GM21447 (cell line): ENCODE data around the gene RPTOR.
A peak's percentile ranks its signal among the peaks of the same experiment; 100 is the strongest.

Source experiments
- ATAC-seq: cut with Tn5 transposase; IDR thresholded peaks from one replicate; pipeline ENCODE4 v1.9.1; 2021; ENCODE audit not compliant: unreplicated experiment

RPTOR gene

DNA sequence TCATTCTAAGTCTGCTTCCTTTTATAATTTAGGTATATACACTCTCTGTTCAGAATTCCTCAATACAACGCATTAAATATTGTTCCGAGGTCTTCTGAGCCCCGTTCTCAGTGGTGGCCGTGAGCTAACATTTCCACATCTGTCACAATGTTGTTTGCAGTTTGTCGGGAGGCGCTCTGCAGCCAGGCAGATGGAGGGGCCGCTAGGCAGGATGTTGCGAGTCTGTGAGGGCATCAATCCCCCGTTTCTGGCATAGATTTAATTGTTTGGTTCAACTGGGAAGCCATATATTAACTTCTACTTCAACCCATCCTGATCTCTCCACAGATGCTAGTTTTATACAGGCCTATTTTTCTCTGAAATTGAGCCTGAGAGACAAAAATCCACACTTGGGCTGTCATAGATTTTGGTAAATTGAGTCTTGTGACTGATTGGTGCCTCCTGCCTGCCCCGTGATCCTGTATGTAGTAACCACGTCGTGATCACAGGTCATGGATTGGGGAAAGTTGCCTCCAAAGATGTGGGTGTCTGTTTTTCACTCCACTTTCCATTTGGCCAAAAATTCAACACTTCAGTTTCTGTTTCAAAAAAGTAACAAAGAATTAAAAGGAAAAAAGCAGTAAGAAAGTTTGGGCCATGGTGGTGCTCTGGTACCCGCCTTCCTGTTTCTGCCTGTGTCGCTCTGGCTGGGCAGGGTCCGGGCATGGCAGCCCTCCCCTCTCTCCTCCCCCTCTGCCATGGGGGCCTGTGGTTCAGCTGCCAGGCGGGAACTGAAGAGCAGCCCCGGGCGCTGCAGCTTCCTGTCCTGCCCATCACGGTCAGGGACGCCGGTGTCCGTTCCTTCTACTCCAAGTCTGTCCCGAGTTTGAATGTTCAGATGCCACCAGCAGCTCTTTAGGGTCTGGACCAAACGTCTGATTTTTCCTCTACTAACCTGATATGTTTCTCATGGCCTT is 41.5 kb downstream of the RPTOR start:
- no peak for ATAC-seq

DNA sequence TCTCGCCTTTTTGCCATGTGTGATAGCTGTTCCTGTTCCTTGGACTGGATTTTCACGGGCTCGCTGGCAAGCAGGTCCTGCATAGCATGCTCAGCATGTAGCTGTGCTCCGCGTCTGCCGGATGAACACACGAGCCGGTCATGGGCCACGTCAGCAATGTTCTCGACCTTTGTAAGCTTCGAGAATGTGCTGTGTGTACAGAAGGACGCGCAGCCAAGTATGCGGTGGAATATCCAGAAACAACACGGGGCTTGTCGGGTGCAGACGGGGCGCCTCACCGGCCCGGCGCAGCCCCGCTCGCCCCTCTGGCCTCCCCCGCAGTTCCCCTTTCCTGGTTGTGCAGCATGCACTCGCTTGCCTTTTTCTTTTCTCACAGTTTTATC is 42.2 kb downstream of the RPTOR start:
- ATAC-seq = no peak

- no peak for ATAC-seq
Observed at GRCh38 chr17:80588702-80589383, 44.2 kb downstream of the RPTOR start.

DNA sequence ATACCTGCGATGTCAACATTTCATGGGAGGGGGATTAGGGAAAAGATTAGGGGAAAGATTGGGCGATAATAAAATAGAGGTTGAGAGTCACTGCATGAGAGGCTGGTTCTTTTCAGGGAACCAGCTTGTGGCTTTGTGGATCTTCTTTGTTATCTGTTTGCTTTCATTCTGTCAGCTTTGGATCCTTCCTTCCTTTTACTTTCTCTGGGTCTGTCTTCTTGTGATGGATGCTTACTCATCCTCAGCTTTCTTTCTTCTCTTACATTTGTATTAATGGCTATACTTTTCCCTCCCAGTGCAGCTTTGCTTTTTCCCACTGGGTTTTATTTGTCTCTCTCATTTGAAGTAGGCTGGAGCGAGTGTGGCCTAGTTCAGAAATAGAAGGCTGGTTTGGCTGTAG is 47.1 kb downstream of the RPTOR start:
- ATAC-seq = no peak

DNA sequence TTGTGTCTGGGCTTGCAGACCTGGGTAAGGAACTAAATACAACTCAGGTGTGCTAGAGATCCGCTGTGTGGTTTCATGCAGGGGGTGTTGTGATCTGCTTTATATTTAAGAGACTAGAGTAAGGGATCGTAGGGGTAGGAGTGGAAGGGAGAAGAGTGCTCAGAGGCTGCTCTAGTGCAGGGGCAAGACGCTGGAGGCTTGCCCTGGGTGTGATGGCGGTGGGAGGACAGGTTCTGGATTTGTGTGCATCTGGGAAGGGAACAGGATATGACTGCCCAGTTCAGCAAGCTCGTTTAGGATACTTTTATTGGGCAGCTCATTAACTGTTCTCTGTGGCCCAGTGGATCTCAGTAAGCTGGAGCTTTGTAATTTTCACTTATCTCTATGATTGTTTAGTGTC is 47.6 kb downstream of the RPTOR start:
- ATAC-seq = no peak

DNA sequence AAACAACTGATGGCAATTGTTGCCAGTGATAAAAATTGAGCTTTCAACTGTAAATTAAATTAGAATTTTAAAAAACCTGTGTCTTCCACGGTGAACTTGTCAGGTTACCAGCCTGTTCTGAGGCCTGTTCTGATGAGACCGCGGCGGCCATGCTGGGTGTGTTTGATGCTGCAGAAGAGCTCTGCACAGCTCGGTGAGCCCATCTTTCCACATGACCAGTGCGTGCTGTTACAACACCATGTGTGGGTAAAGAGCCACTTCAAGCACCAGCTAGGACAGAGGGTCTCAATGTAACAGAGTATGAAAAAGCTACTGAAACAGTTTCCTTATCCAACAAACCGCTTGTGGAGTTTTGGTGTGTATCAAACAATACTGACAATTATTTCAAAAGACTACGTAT is 48.5 kb downstream of the RPTOR start:
- no peak for ATAC-seq

- ATAC-seq = no peak
Observed at GRCh38 chr17:80594431-80595269, 50.0 kb downstream of the RPTOR start.

- ATAC-seq = no peak
Observed at GRCh38 chr17:80596760-80597608, 52.3 kb downstream of the RPTOR start.

DNA sequence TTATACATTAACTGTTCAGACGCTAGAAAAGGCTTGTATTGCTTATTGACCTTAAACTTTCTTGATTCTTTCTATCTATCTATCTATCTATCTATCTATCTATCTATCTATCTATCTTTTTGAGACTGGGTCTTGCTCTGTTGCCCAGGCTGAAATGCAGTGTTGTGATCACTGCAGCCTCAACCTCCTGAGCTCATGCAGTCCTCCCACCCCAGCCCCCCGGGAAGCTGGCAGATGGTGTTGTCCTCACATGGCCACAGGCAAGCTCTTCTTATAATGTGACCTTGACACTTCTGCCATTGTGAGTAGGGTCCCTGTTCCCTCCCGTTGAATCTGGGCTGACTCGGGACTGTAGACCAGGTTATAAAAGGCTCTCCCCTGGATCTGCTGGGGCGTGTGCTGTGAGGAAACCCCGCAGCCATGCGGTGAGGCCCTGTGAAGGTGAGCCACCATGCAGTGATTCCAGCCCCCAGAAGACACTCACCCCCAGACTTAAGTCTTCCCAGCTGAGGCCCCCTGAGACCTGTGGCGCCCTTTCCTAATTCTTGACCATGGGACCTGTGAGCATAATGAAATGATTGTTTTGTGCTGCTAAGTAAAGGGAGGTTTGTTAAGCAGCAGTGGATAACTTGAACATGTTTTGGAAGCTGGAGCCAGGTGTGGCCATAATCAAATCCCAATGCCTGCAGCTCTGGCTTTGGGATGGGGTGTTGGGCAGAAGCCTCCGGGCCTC is 54.3 kb downstream of the RPTOR start:
- no peak for ATAC-seq

GRCh38 chr17:80599546-80600305 is 55.1 kb downstream of the RPTOR start:
- no peak for ATAC-seq

DNA sequence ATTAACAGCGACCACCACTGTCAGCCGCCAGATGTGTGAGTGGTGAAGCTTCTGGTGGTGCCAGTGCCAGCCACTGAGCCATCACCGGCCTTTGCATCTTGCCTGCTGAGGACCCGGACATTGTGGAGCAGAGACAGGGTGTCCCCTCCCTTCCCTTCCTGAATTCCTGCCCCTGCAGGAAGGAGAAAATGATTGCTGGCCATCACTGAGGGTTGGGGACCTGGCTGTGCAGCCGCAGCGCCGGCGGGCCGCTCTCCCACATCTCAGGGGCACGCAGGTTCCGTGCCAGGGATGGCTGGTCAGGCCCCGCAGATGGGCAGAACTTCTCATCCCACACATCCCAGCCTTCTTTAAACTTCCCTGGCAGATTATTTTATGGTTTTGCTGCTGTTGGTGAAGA is 56.5 kb downstream of the RPTOR start:
- ATAC-seq = no peak

DNA sequence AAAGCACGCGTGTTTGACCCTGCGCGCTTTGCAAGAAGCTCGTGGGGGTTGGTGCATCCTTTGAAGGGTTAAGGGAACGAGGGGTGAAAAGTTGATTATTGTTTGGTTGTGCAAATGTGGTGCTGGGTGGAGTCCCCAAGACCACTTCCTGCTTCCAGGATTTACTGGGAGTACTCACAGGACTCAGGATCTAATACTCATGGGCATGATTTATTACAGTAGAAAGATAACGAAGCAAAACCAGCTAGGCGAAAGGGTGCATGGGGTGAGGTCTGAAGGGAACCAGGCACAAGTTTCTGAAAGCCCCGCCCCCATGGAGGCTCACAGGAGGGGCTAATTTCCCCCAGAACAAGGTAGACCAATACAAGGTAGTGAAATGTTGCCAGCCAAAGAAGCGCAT is 58.8 kb downstream of the RPTOR start:
- no peak for ATAC-seq

DNA sequence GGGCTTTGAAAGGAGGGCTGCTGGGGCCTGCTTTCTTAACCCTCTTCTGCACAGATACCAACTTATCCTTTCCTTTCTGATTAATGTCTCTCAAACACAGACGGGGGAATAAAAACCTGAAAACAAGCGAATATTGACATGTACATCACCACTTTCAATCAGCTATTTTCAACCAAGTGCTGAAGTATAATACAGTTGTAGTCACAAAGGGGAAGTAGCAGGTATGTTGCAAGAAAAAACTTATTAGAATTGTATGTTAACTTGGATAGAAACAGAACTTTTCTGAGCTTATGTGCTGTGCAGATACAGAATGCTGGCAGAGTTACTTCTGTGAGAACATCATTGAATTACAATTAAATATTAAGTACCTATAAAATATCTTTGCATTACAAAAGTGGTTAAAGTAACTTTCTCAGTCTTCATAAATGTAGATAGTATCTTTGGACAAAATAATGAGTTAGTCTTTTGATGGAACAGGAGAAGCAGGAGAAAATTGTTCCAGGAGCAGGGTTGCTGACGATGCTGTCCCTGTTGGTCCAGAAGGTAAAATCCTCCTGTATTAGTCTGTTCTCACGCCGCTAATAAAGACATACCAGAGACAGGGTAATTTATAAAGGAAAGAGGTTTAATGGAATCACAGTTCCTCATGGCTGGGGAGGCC is 59.5 kb downstream of the RPTOR start:
- no peak for ATAC-seq

GRCh38 chr17:80604670-80605010 is 60.0 kb downstream of the RPTOR start:
- no peak for ATAC-seq

DNA sequence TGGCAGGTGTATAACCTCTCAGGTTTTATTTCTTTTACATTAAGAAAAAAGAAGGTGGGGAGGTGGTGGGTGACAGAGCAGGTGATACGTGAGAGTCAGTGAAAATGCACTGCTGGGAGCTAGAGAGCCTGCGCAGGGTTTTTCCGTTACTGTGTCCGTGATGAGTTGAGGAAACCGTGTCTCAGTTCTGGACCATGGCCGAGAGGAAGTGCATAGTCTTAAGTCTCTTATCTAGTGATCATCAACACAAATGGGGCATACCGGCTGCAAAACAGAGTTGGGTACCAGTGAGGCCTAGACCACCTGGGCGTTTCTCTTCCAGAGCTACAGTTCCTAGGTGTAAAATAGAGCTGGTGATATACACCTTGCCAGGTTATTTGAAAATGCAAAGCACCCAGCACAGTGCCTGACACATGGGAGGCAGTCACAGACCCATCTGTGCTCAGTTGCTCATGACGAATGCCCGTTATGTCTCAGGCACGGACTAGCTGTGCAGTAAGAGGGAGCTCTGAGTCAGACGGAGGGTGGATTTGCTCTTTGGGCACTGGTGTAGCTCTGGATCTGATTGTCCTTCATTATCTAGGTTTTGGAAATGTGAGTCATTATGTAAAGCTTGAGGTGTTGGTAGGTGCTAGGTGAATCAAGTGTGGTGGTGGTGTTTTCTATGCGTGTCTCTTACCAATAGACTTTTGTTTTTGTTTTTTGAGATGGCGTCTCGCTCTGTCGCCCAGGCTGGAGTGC is 60.9 kb downstream of the RPTOR start:
- peak; percentile 90 for ATAC-seq

DNA sequence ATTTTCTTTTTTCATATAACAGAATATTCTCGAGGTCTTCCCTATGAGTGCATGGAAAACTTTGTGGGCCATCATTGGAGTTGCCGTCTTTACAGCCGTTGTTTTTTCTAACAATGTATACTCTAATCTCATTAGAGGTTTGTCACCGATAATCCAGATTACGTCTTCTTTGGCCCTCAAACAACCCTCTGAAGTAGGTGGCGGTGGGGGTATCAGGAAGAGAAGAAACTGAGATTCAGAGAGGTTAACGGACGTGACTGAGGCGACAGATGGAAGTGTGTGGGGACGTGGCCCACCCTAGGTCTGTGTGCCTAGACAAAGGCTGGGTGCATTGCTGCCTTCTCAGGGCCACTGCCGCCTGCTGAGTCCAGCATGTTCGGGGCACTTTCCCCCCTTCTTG is 63.7 kb downstream of the RPTOR start:
- ATAC-seq = no peak

DNA sequence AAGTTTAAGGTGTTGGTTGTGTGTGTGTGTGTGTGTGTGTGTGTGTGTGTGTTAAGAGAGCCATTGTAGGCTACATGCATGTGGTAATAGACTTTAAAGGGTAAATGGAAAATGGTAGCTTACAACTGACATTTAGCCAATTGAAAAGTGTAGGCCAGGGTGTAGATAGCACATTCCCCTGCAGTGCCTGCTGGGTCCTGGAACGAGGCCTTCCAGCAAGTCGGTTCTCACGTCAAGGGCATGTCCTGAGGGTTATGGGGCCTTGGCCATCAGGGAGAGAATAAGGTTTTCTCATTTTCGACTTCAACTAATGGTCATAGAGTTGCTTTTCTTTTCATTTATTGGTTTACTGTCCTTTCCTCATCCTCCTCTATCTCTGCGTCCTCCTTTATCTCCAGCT is 65.1 kb downstream of the RPTOR start:
- ATAC-seq = no peak

- ATAC-seq = no peak
Observed at GRCh38 chr17:80611816-80612215, 67.2 kb downstream of the RPTOR start.
